Measurements from ENCODE around the gene MAMDC2. TPM values are rescaled to one million over a fixed set of nuclear protein-coding genes. Genes with fewer than 3 reads are reported as not detected.

The MAMDC2 gene
- total and polyA plus RNA-seq, 2 of the 8 experiments (the other 6 are each of a cell fraction or from before 2014, with no cell fraction given) = 6.1 to 15.4 TPM

DNA sequence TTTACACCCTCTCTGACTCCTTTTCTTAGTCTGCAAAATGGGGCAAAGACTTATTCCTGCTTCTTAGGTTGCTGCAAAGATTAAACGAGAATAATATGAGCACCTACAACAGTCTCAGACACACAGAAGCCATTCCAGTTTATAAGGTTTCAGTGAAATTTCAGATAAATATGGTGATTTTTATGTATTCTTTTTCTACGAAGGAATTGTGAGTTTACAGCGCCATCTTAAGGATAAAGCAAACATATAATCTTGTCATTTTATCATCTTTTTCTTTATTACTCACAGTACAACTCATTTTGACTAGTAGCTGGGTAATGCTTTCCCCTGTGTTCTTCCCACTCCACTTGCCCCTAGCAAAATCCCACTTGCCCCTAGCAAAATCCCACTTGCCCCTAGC, 185.9 kb downstream of the MAMDC2 start:
- 24% methylated on average over 3 of the region's 3 CpGs; no CpG with 5 or more reads in 1 of the 2 experiments for WGBS, 2 experiments (ENCODE audit: extremely low coverage in 1 of 2, insufficient coverage in 1 of 2, insufficient read length in 1 of 2, insufficient replicate concordance in 2 of 2, low coverage in 1 of 2, low lambda C conversion rate in 2 of 2, missing lambda C conversion rate in 1 of 2)
- H4K91ac ChIP-seq (replicated peaks; ENCODE audit: insufficient read length, low read length) = no peak overlapping the region
- no peak overlapping the region for H3K4me2 ChIP-seq (ENCODE audit: insufficient read depth in 1 of 2, low read depth in 2 of 2, low read length in 2 of 2)
- H3K79me1 ChIP-seq (ENCODE audit: low read depth, low read length) = no peaks in the 10 kb centered on the region
- TF ChIP-seq, protein P1, sequence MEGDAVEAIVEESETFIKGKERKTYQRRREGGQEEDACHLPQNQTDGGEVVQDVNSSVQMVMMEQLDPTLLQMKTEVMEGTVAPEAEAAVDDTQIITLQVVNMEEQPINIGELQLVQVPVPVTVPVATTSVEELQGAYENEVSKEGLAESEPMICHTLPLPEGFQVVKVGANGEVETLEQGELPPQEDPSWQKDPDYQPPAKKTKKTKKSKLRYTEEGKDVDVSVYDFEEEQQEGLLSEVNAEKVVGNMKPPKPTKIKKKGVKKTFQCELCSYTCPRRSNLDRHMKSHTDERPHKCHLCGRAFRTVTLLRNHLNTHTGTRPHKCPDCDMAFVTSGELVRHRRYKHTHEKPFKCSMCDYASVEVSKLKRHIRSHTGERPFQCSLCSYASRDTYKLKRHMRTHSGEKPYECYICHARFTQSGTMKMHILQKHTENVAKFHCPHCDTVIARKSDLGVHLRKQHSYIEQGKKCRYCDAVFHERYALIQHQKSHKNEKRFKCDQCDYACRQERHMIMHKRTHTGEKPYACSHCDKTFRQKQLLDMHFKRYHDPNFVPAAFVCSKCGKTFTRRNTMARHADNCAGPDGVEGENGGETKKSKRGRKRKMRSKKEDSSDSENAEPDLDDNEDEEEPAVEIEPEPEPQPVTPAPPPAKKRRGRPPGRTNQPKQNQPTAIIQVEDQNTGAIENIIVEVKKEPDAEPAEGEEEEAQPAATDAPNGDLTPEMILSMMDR (IDR thresholded peaks at IDR 0.05; ENCODE audit: control extremely low read depth in 1 of 3, insufficient read depth in 1 of 3, low read depth in 1 of 3, low read length in 3 of 3) = peak in 2 of 3 experiments; percentile 15 to 39; a peak in 2 of 4 replicates
- peak in 1 of 2 experiments; percentile 68 for TF ChIP-seq RAD21 (IDR thresholded peaks at IDR 0.05 in 1 of 2, conservative IDR thresholded peaks at IDR 0.05 in 1 of 2; ENCODE audit: low read depth in 2 of 2, low read length in 2 of 2)
- TF ChIP-seq SRF (IDR thresholded peaks at IDR 0.05; ENCODE audit: low read depth, low read length) = no peak
- no peak overlapping the region for H2BK12ac ChIP-seq (ENCODE audit: low read depth, low read length)
- no peaks in the 10 kb centered on the region for H3K79me2 ChIP-seq (ENCODE audit: control insufficient read depth in 1 of 2, insufficient read depth in 2 of 2, low read length in 2 of 2)
- no peak overlapping the region for H4K5ac ChIP-seq (ENCODE audit: insufficient read length, low read depth, low read length)
- FAIRE-seq = peak; percentile 57
- H3K4ac ChIP-seq (replicated peaks; ENCODE audit: insufficient read length, low read depth, low read length) = no peak overlapping the region
- H3K9me3 ChIP-seq (ENCODE audit: insufficient read depth in 2 of 2, low read depth in 1 of 2, low read length in 1 of 2) = peaks cover 0 to 5% of the 10 kb centered on the region in 2 experiments; a peak in 1 of 4 replicates
- H2BK120ac ChIP-seq (replicated peaks; ENCODE audit: low read depth, low read length) = no peak overlapping the region
- ChIA-PET CTCF (ENCODE audit: partially characterized antibody) (interaction anchor here (0.7 to 5.3 kb wide), 23 partner anchors 12 to 1085 kb away, joined by 3 to 47 read pairs (median 4); partner anchors contain the start of gene MAMDC2), POLR2A (ENCODE audit: partially characterized antibody) (interaction anchor here (0.7 kb wide), 1 partner anchor 148 kb away, joined by 4 read pairs; no protein-coding TSS in a partner anchor)
- no peak overlapping the region for H3K4me3 ChIP-seq (ENCODE audit: extremely low read depth in 1 of 4, insufficient read depth in 2 of 4, low read depth in 3 of 4, low read length in 4 of 4)
- H3K18ac ChIP-seq (ENCODE audit: extremely low read depth, low read length) = no peak overlapping the region
- no peaks in the 10 kb centered on the region for H3K36me3 ChIP-seq (ENCODE audit: control insufficient read depth in 2 of 4, insufficient read depth in 4 of 4, low read length in 3 of 4)
- no peak overlapping the region for H2AFZ ChIP-seq (ENCODE audit: low read length)
- DNase-seq (ENCODE audit: low read depth in 1 of 2, low spot score in 2 of 2) = no peak
- H4K8ac ChIP-seq (ENCODE audit: extremely low read depth, insufficient read depth, low read length) = no peak overlapping the region
- H4K20me1 ChIP-seq (replicated peaks in 1 of 2; ENCODE audit: control insufficient read depth in 1 of 2, insufficient read depth in 2 of 2, low read length in 2 of 2) = no peaks in the 10 kb centered on the region
- no peak overlapping the region for H2BK20ac ChIP-seq (ENCODE audit: low read length)
- no peaks in the 10 kb centered on the region for H3K27me3 ChIP-seq (replicated peaks in 1 of 4; ENCODE audit: control insufficient read depth in 3 of 4, extremely low read depth in 1 of 4, insufficient read depth in 3 of 4, low read length in 3 of 4)
- no peak overlapping the region for H3K27ac ChIP-seq (ENCODE audit: low read depth, low read length)
- H2AK5ac ChIP-seq (ENCODE audit: low read depth, low read length) = no peak overlapping the region
- no peaks in the 10 kb centered on the region for H3K23me2 ChIP-seq (ENCODE audit: low read depth, low read length)
- no peak overlapping the region for H3K23ac ChIP-seq (ENCODE audit: insufficient read length)
- H2BK15ac ChIP-seq (ENCODE audit: low read length) = no peak overlapping the region
- H3K9ac ChIP-seq (replicated peaks in 1 of 4; ENCODE audit: extremely low read depth in 1 of 4, low read depth in 3 of 4, low read length in 3 of 4) = no peak overlapping the region
- no peaks in the 10 kb centered on the region for H3K4me1 ChIP-seq (replicated peaks in 1 of 4; ENCODE audit: control insufficient read depth in 3 of 4, insufficient read depth in 4 of 4, low read length in 3 of 4)
- no peak overlapping the region for H3K14ac ChIP-seq (ENCODE audit: insufficient read length)
- H3K56ac ChIP-seq (replicated peaks; ENCODE audit: insufficient read length, low read depth, low read length) = no peak overlapping the region
- H2BK5ac ChIP-seq (ENCODE audit: low read depth, low read length) = no peak overlapping the region

All from H1 (cell line).